Fibroblast of skin of back (primary cell): ENCODE measurements around the gene MFSD6.
"Not testable (repeated sequence)": the region's sequence is repeated elsewhere in the genome, so short reads cannot be mapped to it uniquely, and the experiment has no call there.

Experiments used
- DNase-seq: peaks from one replicate; pipeline ENCODE4 v3.0.0-alpha.2; 2013

MFSD6 gene

GRCh38 chr2:190467575-190468083 is 59.5 kb downstream of the MFSD6 start:
- peak; percentile 33 for DNase-seq

- not testable (repeated sequence) for DNase-seq
Measured at GRCh38 chr2:190468354-190468753, 60.2 kb downstream of the MFSD6 start.

GRCh38 chr2:190468814-190469569 is 60.8 kb downstream of the MFSD6 start:
- peak; percentile 95 for DNase-seq

- DNase-seq: peak; percentile 25
Measured at GRCh38 chr2:190469771-190470170, 61.6 kb downstream of the MFSD6 start.

GRCh38 chr2:190470256-190470826 is 62.2 kb downstream of the MFSD6 start:
- DNase-seq: no peak

GRCh38 chr2:190477661-190478454 is 69.7 kb downstream of the MFSD6 start:
- DNase-seq: no peak

GRCh38 chr2:190478572-190479195 is 70.5 kb downstream of the MFSD6 start:
- no peak for DNase-seq

- DNase-seq: no peak
Measured at GRCh38 chr2:190481339-190481738, 73.2 kb downstream of the MFSD6 start.

GRCh38 chr2:190482451-190482850 is 74.3 kb downstream of the MFSD6 start:
- peak; percentile 20 for DNase-seq

- DNase-seq: no peak
Measured at GRCh38 chr2:190486037-190486623, 78.0 kb downstream of the MFSD6 start.

GRCh38 chr2:190488516-190489233 is 80.5 kb downstream of the MFSD6 start:
- no peak for DNase-seq

- DNase-seq: no peak
Measured at GRCh38 chr2:190489475-190489874, 81.3 kb downstream of the MFSD6 start.

- DNase-seq: no peak
Measured at GRCh38 chr2:190490502-190490901, 82.3 kb downstream of the MFSD6 start.

- no peak for DNase-seq
Measured at GRCh38 chr2:190493095-190493494, 84.9 kb downstream of the MFSD6 start.

- DNase-seq: not testable (repeated sequence)
Measured at GRCh38 chr2:190494600-190495227, 86.6 kb downstream of the MFSD6 start.

GRCh38 chr2:190497428-190497827 is 89.3 kb downstream of the MFSD6 start:
- DNase-seq: peak; percentile 32

GRCh38 chr2:190499273-190499672 is 91.1 kb downstream of the MFSD6 start:
- DNase-seq: no peak

GRCh38 chr2:190500054-190500502 is 91.9 kb downstream of the MFSD6 start:
- DNase-seq: no peak

GRCh38 chr2:190501231-190501630 is 93.1 kb downstream of the MFSD6 start:
- no peak for DNase-seq

- DNase-seq: no peak
Measured at GRCh38 chr2:190501702-190502407, 93.7 kb downstream of the MFSD6 start.
